ELF-1 (cell line): Measurements from ENCODE around the gene CARS2.
"Not testable (repeated sequence)": the region's sequence is repeated elsewhere in the genome, so short reads cannot be mapped to it uniquely, and the experiment has no call there.

ENCODE experiments used
- DNase-seq: peaks from one replicate; pipeline ENCODE4 v3.0.0-alpha.2; 2016; ENCODE audit warnings: low read depth, low spot score

CARS2 gene

GRCh38 chr13:110682746-110683145, 23.2 kb downstream of the CARS2 start:
- no peak for DNase-seq

- no peak for DNase-seq
Observed at GRCh38 chr13:110681868-110682550, 23.9 kb downstream of the CARS2 start.

GRCh38 chr13:110680852-110681251, 25.1 kb downstream of the CARS2 start:
- DNase-seq = peak; percentile 50

- no peak for DNase-seq
Observed at GRCh38 chr13:110677731-110678545, 28.0 kb downstream of the CARS2 start.

GRCh38 chr13:110676595-110677587, 29.0 kb downstream of the CARS2 start:
- DNase-seq = no peak

- not testable (repeated sequence) for DNase-seq
Observed at GRCh38 chr13:110669814-110670213, 36.1 kb downstream of the CARS2 start.

- no peak for DNase-seq
Observed at GRCh38 chr13:110669036-110669435, 36.9 kb downstream of the CARS2 start.

- no peak for DNase-seq
Observed at GRCh38 chr13:110666255-110666533, 39.7 kb downstream of the CARS2 start.

- DNase-seq = no peak
Observed at GRCh38 chr13:110665491-110666254, 40.2 kb downstream of the CARS2 start.

- no peak for DNase-seq
Observed at GRCh38 chr13:110664673-110665072, 41.2 kb downstream of the CARS2 start.

GRCh38 chr13:110664041-110664440, 41.9 kb downstream of the CARS2 start:
- DNase-seq = no peak

- no peak for DNase-seq
Observed at GRCh38 chr13:110663491-110663890, 42.4 kb downstream of the CARS2 start.

GRCh38 chr13:110662777-110663443, 43.0 kb downstream of the CARS2 start:
- DNase-seq = no peak

GRCh38 chr13:110662091-110662490, 43.8 kb downstream of the CARS2 start:
- DNase-seq = no peak

GRCh38 chr13:110661256-110661655, 44.7 kb downstream of the CARS2 start:
- DNase-seq = no peak

GRCh38 chr13:110658218-110658911, 47.6 kb downstream of the CARS2 start:
- DNase-seq = not testable (repeated sequence)

- no peak for DNase-seq
Observed at GRCh38 chr13:110657196-110657595, 48.7 kb downstream of the CARS2 start.

- no peak for DNase-seq
Observed at GRCh38 chr13:110653851-110654250, 52.1 kb downstream of the CARS2 start.

- no peak for DNase-seq
Observed at GRCh38 chr13:110653271-110653670, 52.6 kb downstream of the CARS2 start.

GRCh38 chr13:110652764-110653163, 53.2 kb downstream of the CARS2 start:
- no peak for DNase-seq
